IMR-90 (cell line): ENCODE measurements around the gene NTSR1. TPM values are rescaled to one million over a fixed set of nuclear protein-coding genes. Genes with fewer than 3 reads are reported as not detected.

Source experiments
- ATAC-seq: fragments of 200-7000 bp; cut with Tn5 transposase; 2 replicates; pipeline ENCODE4 v1.9.1; 2020; ENCODE audit warnings: low read depth, mild to moderate bottlenecking, moderate library complexity
- BruUV-seq: library from RNA; stranded (reverse); fragments of 400-500 nt; replicated peaks from 2 replicates; lab custom pipeline; 2021; lab: Mats Ljungman, UMichigan
- CTCF ChIA-PET: fragments of 300-600 bp; formaldehyde crosslinking; extraction: SDS; loops from one replicate; lab custom pipeline; 2021; ENCODE audit warnings: antibody characterized with exemption; lab: Yijun Ruan, JAX
- POLR2A ChIA-PET: fragments of 300-600 bp; sonication (Branson Sonifier 250); formaldehyde crosslinking; loops from one replicate; lab custom pipeline; 2022; ENCODE audit warnings: antibody characterized with exemption; ENCODE audit not compliant: unreplicated experiment; lab: Charles Lee
- DNase-seq: peaks from one replicate; pipeline ENCODE4 v3.0.0; 2013
- H2AFZ ChIP-seq: replicated peaks from 2 replicates; pipeline ENCODE3; 2013; ENCODE audit warnings: low read length, mild to moderate bottlenecking; ENCODE audit not compliant: poor library complexity
- H2AK5ac ChIP-seq: 2 replicates; pipeline ENCODE4 v1.6.1; 2013; ENCODE audit warnings: low read depth, low read length, inconsistent platforms
- H2AK9ac ChIP-seq: replicated peaks from 2 replicates; pipeline ENCODE3; 2013; ENCODE audit warnings: mild to moderate bottlenecking, low read depth, low read length, moderate library complexity; ENCODE audit not compliant: poor library complexity
- H2BK120ac ChIP-seq: 2 replicates; pipeline ENCODE4 v1.6.1; 2013; ENCODE audit warnings: low read depth, low read length, inconsistent platforms
- H2BK15ac ChIP-seq: 3 replicates; pipeline ENCODE4 v1.6.1; 2013; ENCODE audit warnings: low read depth, low read length, inconsistent platforms
- H2BK20ac ChIP-seq: 2 replicates; pipeline ENCODE4 v1.6.1; 2013; ENCODE audit warnings: low read depth, mild to moderate bottlenecking, inconsistent platforms, low read length, moderate library complexity
- H2BK5ac ChIP-seq: 2 replicates; pipeline ENCODE4 v1.6.1; 2013; ENCODE audit warnings: mild to moderate bottlenecking, low read depth, low read length, inconsistent platforms; ENCODE audit not compliant: poor library complexity, severe bottlenecking
- H3K14ac ChIP-seq: replicated peaks from 2 replicates; pipeline ENCODE4 v1.6.1; 2013; ENCODE audit warnings: low read depth, low read length, inconsistent platforms
- H3K18ac ChIP-seq: 2 replicates; pipeline ENCODE4 v1.6.1; 2013; ENCODE audit warnings: low read depth, low read length, control low read depth
- H3K23ac ChIP-seq: 2 replicates; pipeline ENCODE4 v1.6.1; 2013; ENCODE audit warnings: low read depth, low read length, inconsistent platforms
- H3K27ac ChIP-seq: 2 replicates; pipeline ENCODE4 v1.5.1; 2013; ENCODE audit warnings: mild to moderate bottlenecking, control low read depth, low read length; ENCODE audit not compliant: insufficient read depth
- H3K27me3 ChIP-seq: 2 replicates; pipeline ENCODE4 v1.6.1; 2013; ENCODE audit warnings: low read length; ENCODE audit not compliant: control insufficient read depth, insufficient read depth
- H3K36me3 ChIP-seq: 2 replicates; pipeline ENCODE4 v1.6.1; 2013; ENCODE audit warnings: low read length, mixed read lengths; ENCODE audit not compliant: control insufficient read depth, insufficient read depth
- H3K4ac ChIP-seq: 2 replicates; pipeline ENCODE4 v1.6.1; 2013; ENCODE audit warnings: low read depth, low read length, inconsistent platforms
- H3K4me1 ChIP-seq: 2 replicates; pipeline ENCODE4 v1.6.1; 2013; ENCODE audit warnings: low read length, mixed read lengths; ENCODE audit not compliant: control insufficient read depth, insufficient read depth
- H3K4me2 ChIP-seq: 2 replicates; pipeline ENCODE4 v1.6.1; 2013; ENCODE audit warnings: low read depth, mild to moderate bottlenecking, control low read depth, low read length, moderate library complexity
- H3K4me3 ChIP-seq: 2 replicates; pipeline ENCODE4 v1.5.1; 2013; ENCODE audit warnings: low read depth, mild to moderate bottlenecking, control low read depth, low read length, moderate library complexity; ENCODE audit not compliant: insufficient read depth
- H3K56ac ChIP-seq: 2 replicates; pipeline ENCODE4 v1.6.1; 2013; ENCODE audit warnings: low read length, inconsistent platforms; ENCODE audit not compliant: insufficient read depth; ENCODE audit errors: extremely low read depth
- H3K79me1 ChIP-seq, 2 experiments: 2 replicates each; pipeline ENCODE4 v1.6.1; 2013; ENCODE audit warnings: low read length in 2 of 2, inconsistent platforms in 1 of 2, low read depth in 1 of 2
- H3K9ac ChIP-seq: 2 replicates; pipeline ENCODE4 v1.6.1; 2013; ENCODE audit warnings: low read depth, low read length, control low read depth
- H3K9me1 ChIP-seq: 2 replicates; pipeline ENCODE4 v1.6.1; 2013; ENCODE audit warnings: low read length, inconsistent platforms; ENCODE audit not compliant: insufficient read depth
- H3K9me3 ChIP-seq: 2 replicates; pipeline ENCODE4 v1.6.1; 2013; ENCODE audit warnings: low read length; ENCODE audit not compliant: control insufficient read depth, insufficient read depth
- H4K20me1 ChIP-seq: 2 replicates; pipeline ENCODE4 v1.6.1; 2013; ENCODE audit warnings: low read length, inconsistent platforms; ENCODE audit not compliant: insufficient read depth
- H4K5ac ChIP-seq: 2 replicates; pipeline ENCODE4 v1.6.1; 2013; ENCODE audit warnings: mild to moderate bottlenecking, low read depth, low read length, control low read depth
- H4K8ac ChIP-seq, 2 experiments: 2 replicates each; pipeline ENCODE4 v1.6.1; 2013; ENCODE audit warnings: low read depth in 2 of 2, low read length in 2 of 2, control low read depth in 1 of 2, inconsistent platforms in 1 of 2
- H4K91ac ChIP-seq: 2 replicates; pipeline ENCODE4 v1.6.1; 2013; ENCODE audit warnings: low read depth, low read length, inconsistent platforms; ENCODE audit not compliant: insufficient read depth
- BHLHE40 ChIP-seq: fragments of 150-350 bp; IDR thresholded peaks from 2 replicates; pipeline ENCODE4 v1.6.1; 2016; ENCODE audit warnings: mild to moderate bottlenecking, low read depth, low read length
- CEBPB ChIP-seq: IDR thresholded peaks from 2 replicates; pipeline ENCODE4 v1.6.1; 2012; ENCODE audit warnings: low read depth, low read length, improper control_type of control experiment
- CHD1 ChIP-seq: IDR thresholded peaks from 2 replicates; pipeline ENCODE4 v1.6.1; 2012; ENCODE audit warnings: low read depth, low read length, improper control_type of control experiment
- CTCF ChIP-seq: conservative IDR thresholded peaks from 2 replicates; pipeline ENCODE4 v1.5.1; 2012; ENCODE audit warnings: mild to moderate bottlenecking, low read depth, low read length, improper control_type of control experiment
- ELK1 ChIP-seq: fragments of 150-350 bp; IDR thresholded peaks from 2 replicates; pipeline ENCODE4 v1.6.1; 2016; ENCODE audit warnings: low read depth, mild to moderate bottlenecking, low read length, moderate library complexity, borderline replicate concordance
- FOS ChIP-seq: fragments of 150-350 bp; IDR thresholded peaks from 2 replicates; pipeline ENCODE4 v1.6.1; 2016; ENCODE audit warnings: low read depth, low read length
- MAFK ChIP-seq: IDR thresholded peaks from 2 replicates; pipeline ENCODE4 v1.6.1; 2012; ENCODE audit warnings: low read depth, low read length, improper control_type of control experiment
- MAZ ChIP-seq: IDR thresholded peaks from 2 replicates; pipeline ENCODE4 v1.6.1; 2012; ENCODE audit warnings: low read depth, mild to moderate bottlenecking, low read length, improper control_type of control experiment, moderate library complexity, borderline replicate concordance
- MXI1 ChIP-seq: IDR thresholded peaks from 2 replicates; pipeline ENCODE4 v1.6.1; 2012; ENCODE audit warnings: low read depth, mild to moderate bottlenecking, low read length, moderate library complexity, borderline replicate concordance
- NFE2L2 ChIP-seq: fragments of 150-350 bp; IDR thresholded peaks from 2 replicates; pipeline ENCODE4 v1.6.1; 2016; ENCODE audit warnings: low read depth, mild to moderate bottlenecking, low read length
- POLR2A ChIP-seq: IDR thresholded peaks from 2 replicates; pipeline ENCODE4 v1.6.1; 2012; ENCODE audit warnings: mild to moderate bottlenecking, low read depth, low read length
- RAD21 ChIP-seq: IDR thresholded peaks from 2 replicates; pipeline ENCODE4 v1.6.1; 2012; ENCODE audit warnings: low read length, improper control_type of control experiment
- RCOR1 ChIP-seq: IDR thresholded peaks from 2 replicates; pipeline ENCODE4 v1.6.1; 2012; ENCODE audit warnings: mild to moderate bottlenecking, low read length, improper control_type of control experiment; ENCODE audit not compliant: insufficient replicate concordance
- RFX5 ChIP-seq: IDR thresholded peaks from 2 replicates; pipeline ENCODE4 v1.8.0; 2012; ENCODE audit warnings: low read depth, mild to moderate bottlenecking, low read length, moderate library complexity
- SMC3 ChIP-seq: fragments of 150-350 bp; IDR thresholded peaks from 2 replicates; pipeline ENCODE4 v1.6.1; 2016; ENCODE audit warnings: low read depth, mild to moderate bottlenecking, antibody characterized with exemption, low read length, moderate library complexity
- USF2 ChIP-seq: fragments of 150-350 bp; IDR thresholded peaks from 2 replicates; pipeline ENCODE4 v1.6.1; 2017; ENCODE audit warnings: mild to moderate bottlenecking, antibody characterized with exemption, low read length, low read depth
- WGBS, 2 experiments: methylation state at CpG; one replicate each; pipeline versions ENCODE4 v1.1.5 to v1.1.7; 2013; ENCODE audit warnings: missing lambda C conversion rate in 2 of 2; ENCODE audit not compliant: insufficient read length in 1 of 2; ENCODE audit errors: extremely low coverage in 2 of 2; 5-methylcytosine and 5-hydroxymethylcytosine counted together
- dilution Hi-C: fragments of 300-500 bp; cut with HindIII; formaldehyde crosslinking; loops from one replicate; pipeline ENCODE4 v1.14.3; 2018; ENCODE audit warnings: low sequenced_read_pairs; ENCODE audit not compliant: unreplicated experiment
- in situ Hi-C: fragments of 300-500 bp; cut with MboI; formaldehyde crosslinking; loops from 3 replicates; pipeline ENCODE4 v1.14.3; 2019; ENCODE audit warnings: low sequenced_read_pairs, inconsistent platforms, mixed read lengths
- intact Hi-C: fragments of 100-400 bp; cut with micrococcal nuclease; formaldehyde crosslinking; loops from 2 replicates; pipeline ENCODE4 v1.10.0; 2022
- polyA plus RNA-seq, 3 experiments: library from polyadenylated mRNA; depleted of rRNA; stranded (reverse); fragments of >200 nt; gene quantifications; 2 replicates each; pipeline ENCODE4 v1.2.3, GENCODE V29; 2012; ENCODE audit warnings: low replicate concordance in 1 of 3
- total RNA-seq: library from RNA; depleted of rRNA; stranded (reverse); fragments of >200 nt; gene quantifications from 2 replicates; pipeline ENCODE4 v1.2.3, GENCODE V29; 2012

NTSR1 gene
- total and polyA plus RNA-seq, 2 of the 4 experiments (the other 2 are of a cell fraction) = 0.54 to 1.8 TPM

DNA sequence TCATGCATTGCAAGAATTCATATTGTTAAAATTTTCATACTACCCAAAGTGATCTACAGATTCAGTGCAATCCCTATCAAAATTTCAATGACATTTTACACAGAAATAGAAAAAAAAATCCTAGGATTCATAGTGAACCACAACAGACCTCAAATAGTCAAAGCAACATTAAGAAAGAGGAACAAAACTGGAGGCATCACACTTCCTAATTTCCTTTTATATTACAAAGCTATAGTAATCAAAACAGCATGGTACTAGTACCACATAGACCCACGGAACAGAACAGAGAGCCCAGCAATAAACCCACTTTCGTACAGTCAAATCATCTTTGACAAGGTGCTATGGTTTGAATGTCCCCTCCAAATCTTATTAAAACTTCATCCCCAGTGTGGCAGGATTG, 39.7 kb downstream of the NTSR1 start:
- no peak overlapping the region for H2BK120ac ChIP-seq
- intact Hi-C loops (no loop called here), dilution Hi-C loops (no loop called here), in situ Hi-C loops (no loop called here)
- no peak overlapping the region for H2BK5ac ChIP-seq
- no peak overlapping the region for H4K8ac ChIP-seq
- no peaks in the 10 kb centered on the region for H3K27me3 ChIP-seq
- no CpG with 5 or more reads among the region's 2 CpGs for WGBS, 2 experiments
- ChIA-PET POLR2A (no interaction called here), CTCF (interaction anchor here (1.2 kb wide), 1 partner anchor 43 kb away, joined by 3 read pairs; no protein-coding TSS in a partner anchor)
- H2BK20ac ChIP-seq = no peak overlapping the region
- no TSS peak for BruUV-seq
- H3K79me1 ChIP-seq = peaks cover 0 to 13% of the 10 kb centered on the region in 2 experiments; a peak in 2 of 4 replicates
- H2AK9ac ChIP-seq = no peak overlapping the region
- no peak overlapping the region for H4K5ac ChIP-seq
- peaks cover 12% of the 10 kb centered on the region for H3K4me1 ChIP-seq
- no peak overlapping the region for H3K4me3 ChIP-seq
- no peak overlapping the region for H3K27ac ChIP-seq
- H4K91ac ChIP-seq = no peak overlapping the region
- no peaks in the 10 kb centered on the region for H3K36me3 ChIP-seq
- H3K4me2 ChIP-seq = no peak overlapping the region
- H3K9me1 ChIP-seq = peaks cover 7% of the 10 kb centered on the region
- no peak overlapping the region for H3K14ac ChIP-seq
- H4K20me1 ChIP-seq = no peaks in the 10 kb centered on the region
- no peaks in the 10 kb centered on the region for H3K9me3 ChIP-seq
- DNase-seq (no peak), ATAC-seq (no peak)
- no peak overlapping the region for H3K23ac ChIP-seq
- no peak overlapping the region for H3K9ac ChIP-seq
- TF ChIP-seq MXI1 = no peak
- TF ChIP-seq RCOR1 = no peak
- no peak for TF ChIP-seq CEBPB
- TF ChIP-seq CHD1 = no peak
- no peak for TF ChIP-seq RAD21
- TF ChIP-seq POLR2A = no peak
- no peak for TF ChIP-seq MAZ
- TF ChIP-seq BHLHE40 = no peak
- TF ChIP-seq FOS = no peak
- no peak for TF ChIP-seq RFX5
- TF ChIP-seq SMC3 = no peak
- TF ChIP-seq NFE2L2 = no peak
- no peak for TF ChIP-seq ELK1
- TF ChIP-seq MAFK = no peak
- no peak for TF ChIP-seq CTCF
- TF ChIP-seq USF2 = no peak
- no peak overlapping the region for H3K56ac ChIP-seq
- no peak overlapping the region for H3K18ac ChIP-seq
- no peak overlapping the region for H2AFZ ChIP-seq
- no peak overlapping the region for H2BK15ac ChIP-seq
- H3K4ac ChIP-seq = no peak overlapping the region
- H2AK5ac ChIP-seq = no peak overlapping the region
